ENCODE data around the gene SPATA9.
"Not testable (repeated sequence)": the region's sequence is repeated elsewhere in the genome, so short reads cannot be mapped to it uniquely, and the experiment has no call there.

SPATA9 gene

GRCh38 chr5:95717439-95717838, 34.6 kb upstream of the SPATA9 start:
- DNase-seq (ENCODE audit: low spot score), result no peak

- DNase-seq (ENCODE audit: low spot score), result no peak
These were observed 33.1 kb upstream of the SPATA9 start for GRCh38 chr5:95715799-95716461.

DNA sequence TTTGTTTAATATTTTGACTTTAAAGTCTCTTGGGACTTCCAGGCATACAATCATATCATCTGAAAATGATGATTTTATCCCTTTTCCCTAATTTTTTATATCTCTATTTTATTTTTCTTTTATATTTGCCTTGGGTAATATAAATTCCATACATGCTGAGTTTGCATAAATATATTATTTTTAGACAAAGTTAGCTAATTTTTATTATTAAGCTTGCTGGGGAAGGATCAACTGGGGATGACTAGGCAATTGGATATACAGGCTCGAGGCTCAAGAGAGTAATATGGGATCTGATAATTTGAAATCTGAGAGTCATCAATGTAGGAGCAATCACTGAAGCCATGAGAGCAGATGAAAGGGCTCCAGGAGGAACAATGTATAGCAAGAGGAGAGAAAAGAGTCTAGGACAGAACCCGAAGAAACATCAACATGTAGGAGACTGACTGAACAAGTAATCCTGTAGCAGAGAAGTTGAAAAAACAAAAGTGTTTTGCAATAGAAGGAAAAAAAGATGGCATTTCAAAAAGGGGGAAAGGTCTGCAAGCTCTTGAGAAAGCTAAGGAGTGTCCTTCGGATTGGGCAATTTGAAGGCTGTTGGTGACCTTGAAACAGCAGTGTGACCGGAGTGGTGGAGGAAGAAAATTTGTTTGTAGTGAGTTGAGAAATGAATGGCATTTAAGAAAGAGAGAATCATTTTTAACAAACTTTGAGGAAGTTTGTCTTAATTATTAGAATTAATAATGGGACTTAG, 31.3 kb upstream of the SPATA9 start:
- DNase-seq (ENCODE audit: low spot score), result no peak

DNA sequence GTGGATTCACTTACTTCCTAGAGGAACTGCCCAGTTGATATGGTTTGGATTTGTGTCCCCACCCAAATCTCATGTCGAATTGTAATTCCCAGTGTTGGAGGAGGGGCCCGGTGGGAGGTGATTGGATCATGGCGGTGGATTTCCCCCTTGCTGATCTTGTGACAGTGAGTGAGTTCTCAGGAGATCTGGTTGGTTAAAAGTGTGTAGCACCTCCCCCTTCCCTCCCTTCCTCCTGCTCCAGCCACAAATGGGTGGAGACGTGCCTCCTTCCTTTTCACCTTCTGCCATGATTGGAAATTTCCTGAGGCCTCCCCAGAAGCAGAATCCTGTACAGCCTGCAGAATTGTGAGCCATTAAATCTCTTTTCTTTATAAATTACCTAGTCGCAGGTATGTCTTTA, 30.5 kb upstream of the SPATA9 start:
- not testable (repeated sequence) for DNase-seq (ENCODE audit: low spot score)

GRCh38 chr5:95712347-95712958, 29.7 kb upstream of the SPATA9 start:
- DNase-seq (ENCODE audit: low spot score), result no peak

- DNase-seq (ENCODE audit: low spot score), result no peak
These were observed 28.9 kb upstream of the SPATA9 start for GRCh38 chr5:95711501-95712346.

GRCh38 chr5:95710651-95711500, 28.1 kb upstream of the SPATA9 start:
- DNase-seq (ENCODE audit: low spot score), result not testable (repeated sequence)

- DNase-seq (ENCODE audit: low spot score), result no peak
These were observed 27.3 kb upstream of the SPATA9 start for GRCh38 chr5:95709967-95710650.

GRCh38 chr5:95708876-95709275, 26.1 kb upstream of the SPATA9 start:
- no peak for DNase-seq (ENCODE audit: low spot score)

- DNase-seq (ENCODE audit: low spot score), result not testable (repeated sequence)
These were observed 24.9 kb upstream of the SPATA9 start for GRCh38 chr5:95707534-95708188.

DNA sequence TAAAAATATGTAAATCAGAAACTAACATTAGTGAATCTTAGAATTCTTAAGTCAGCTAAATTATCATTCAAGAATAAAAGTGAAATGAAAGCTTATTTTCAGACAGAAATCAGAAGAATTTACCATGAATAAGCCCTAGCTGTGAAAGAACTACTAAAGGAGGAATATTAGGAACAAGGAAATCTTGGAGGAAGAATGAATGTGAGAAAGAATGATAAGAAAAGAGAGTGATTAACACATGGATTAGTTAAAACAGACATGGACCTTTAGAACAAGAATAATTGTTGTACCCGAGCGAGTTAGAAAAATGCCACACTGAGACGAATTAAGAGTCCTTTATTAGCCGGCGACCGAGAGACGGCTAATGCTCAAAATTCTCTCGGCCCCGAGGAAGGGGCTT, 24.3 kb upstream of the SPATA9 start:
- no peak for DNase-seq (ENCODE audit: low spot score)

DNA sequence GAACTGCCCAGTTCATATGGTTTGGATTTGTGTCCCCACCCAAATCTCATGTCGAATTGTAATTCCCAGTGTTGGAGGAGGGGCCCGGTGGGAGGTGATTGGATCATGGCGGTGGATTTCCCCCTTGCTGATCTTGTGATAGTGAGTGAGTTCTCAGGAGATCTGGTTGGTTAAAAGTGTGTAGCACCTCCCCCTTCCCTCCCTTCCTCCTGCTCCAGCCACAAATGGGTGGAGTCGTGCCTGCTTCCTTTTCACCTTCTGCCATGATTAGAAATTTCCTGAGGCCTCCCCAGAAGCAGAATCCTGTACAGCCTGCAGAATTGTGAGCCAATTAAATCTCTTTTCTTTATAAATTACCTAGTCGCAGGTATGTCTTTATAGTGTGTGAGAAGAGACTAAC, 23.4 kb upstream of the SPATA9 start:
- not testable (repeated sequence) for DNase-seq (ENCODE audit: low spot score)

DNA sequence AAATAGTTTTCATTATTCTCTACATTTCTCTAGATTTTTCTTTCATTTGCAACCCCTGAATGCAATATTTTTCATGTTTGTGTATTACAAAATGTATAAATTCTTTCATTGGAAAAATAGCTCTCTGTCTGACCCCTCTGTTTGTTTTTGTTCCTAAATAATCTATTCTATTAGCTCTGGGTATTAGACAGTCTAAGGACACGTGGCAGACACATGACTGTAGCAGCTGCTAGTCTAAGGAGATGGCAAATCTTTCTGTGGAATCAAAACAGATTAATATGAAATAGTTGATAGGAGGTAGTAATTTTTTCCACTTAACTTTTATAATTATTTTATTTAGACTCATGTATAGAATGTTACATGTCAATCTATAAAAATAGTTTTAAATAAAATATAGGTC, 21.4 kb upstream of the SPATA9 start:
- peak; percentile 32 for DNase-seq (ENCODE audit: low spot score)

- DNase-seq (ENCODE audit: low spot score), result no peak
These were observed 18.3 kb upstream of the SPATA9 start for GRCh38 chr5:95701074-95701473.

DNA sequence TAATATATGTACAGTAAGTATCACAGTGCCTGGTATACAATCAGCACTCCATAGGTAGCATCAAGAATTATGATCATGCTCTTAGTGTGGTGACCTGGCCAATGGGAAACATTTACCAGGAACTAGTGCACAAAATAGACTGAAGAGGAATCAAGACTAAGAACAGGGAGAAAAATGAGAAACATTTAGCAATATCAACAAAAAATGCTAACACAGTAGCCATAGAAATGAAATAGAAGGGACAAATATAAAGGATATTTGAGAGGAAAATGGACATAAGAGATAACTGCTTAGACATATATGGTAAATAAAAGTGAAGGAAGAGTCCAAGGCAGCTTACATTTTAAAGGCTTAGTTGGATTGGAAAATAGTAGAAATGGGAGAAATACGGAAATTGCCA, 16.5 kb upstream of the SPATA9 start:
- no peak for DNase-seq (ENCODE audit: low spot score)

DNA sequence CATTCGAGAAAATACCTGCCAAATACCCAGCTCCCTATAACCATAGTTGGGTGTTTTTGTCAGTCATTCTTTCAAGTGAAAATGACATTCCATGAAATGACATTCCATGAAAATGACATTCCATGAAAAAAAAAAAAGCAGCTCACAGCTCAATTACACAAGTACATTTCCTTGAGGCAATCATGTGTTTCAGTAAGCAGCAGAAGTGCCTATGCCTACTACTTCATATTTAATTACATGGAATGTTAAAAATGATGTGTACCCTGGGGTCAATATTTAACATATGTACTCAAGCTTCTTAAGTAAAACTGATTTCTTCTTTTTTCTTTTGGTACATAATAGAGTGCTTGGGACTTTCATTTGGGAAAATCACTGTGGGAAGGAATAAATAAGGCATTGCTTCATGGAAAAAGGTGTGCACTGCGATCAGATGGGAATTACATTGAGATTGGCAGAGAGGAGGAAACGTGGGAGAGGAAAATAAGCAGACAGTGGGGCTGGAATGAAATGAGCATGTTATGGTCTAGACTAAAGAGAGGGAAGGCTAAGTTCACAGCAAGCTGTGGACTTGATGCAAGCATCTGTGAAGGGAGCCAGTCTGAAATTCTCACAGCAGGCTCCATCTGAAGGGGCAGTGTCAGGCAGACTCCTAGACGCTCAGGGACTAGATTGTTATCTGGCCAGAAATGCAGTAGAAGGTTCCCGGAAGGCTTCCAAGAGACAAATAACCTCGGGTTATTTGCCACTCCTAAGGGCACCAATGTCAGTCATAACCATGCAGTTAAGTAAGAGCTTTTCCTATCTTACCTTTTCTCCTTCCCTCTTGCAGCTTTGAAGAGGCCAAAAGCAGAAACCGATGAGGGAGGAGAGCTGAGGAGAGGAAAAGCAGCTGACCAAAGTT, 15.2 kb upstream of the SPATA9 start:
- no peak for DNase-seq (ENCODE audit: low spot score)

- no peak for DNase-seq (ENCODE audit: low spot score)
These were observed 7.5 kb upstream of the SPATA9 start for GRCh38 chr5:95690333-95690732.

DNA sequence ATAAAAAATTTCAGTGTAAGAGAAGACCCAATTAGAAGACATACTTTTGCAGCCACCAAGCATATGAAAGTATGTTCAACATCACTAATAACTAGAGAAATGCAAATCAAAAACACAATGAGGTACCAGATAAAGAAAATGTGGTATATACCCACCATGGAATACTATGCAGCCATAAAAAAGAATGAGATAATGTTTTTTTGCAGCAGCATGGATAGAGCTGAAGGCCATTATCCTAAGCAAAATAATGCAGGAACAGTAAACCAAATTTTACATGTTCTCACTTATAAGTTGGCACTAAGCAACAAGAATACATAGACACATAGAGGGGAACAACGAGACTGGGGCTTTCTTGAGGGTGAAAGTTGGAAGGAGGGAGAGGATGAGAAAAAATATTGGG, 6.9 kb upstream of the SPATA9 start:
- DNase-seq (ENCODE audit: low spot score), result no peak

DNA sequence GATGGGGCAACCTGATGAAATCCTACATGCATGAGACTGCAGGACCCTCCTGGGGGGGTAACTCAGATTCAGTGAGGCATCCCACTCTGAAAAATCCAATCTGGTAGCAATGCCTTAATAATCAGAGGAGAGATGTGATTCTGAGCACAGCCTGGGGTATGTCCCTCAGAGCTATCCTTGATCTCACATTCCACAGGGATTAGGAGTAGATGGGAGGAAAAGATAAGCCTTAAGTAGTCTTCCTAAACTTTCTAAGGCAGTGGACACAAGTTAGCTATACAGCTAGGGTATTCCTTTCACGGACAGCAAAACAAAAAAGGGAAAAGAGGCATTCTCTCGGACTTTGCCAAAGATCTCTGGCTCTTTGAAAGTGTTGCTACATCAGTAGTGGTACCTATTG, 3.9 kb upstream of the SPATA9 start:
- no peak for DNase-seq (ENCODE audit: low spot score)
